Gastrocnemius medialis (tissue), 4 donors: ENCODE measurements around the gene ARVCF.

Experiments used
- CTCF ChIP-seq, 5 experiments: fragments of 450-650 bp in 3 of 5; fragments of 200-600 bp in 2 of 5; sonication (generic) in 2 of 5; IDR thresholded peaks in 4 of 5; conservative IDR thresholded peaks in 1 of 5; 1 replicate in 4 of 5; 2 replicates in 1 of 5; pipeline ENCODE4 v1.5.1; 2016 to 2019; ENCODE audit warnings: antibody characterized with exemption in 5 of 5, mild to moderate bottlenecking in 3 of 5, moderate library complexity in 3 of 5
- POLR2A ChIP-seq, 2 donors: fragments of 450-650 bp; IDR thresholded peaks; one replicate each; pipeline ENCODE4 v1.6.1; 2017; ENCODE audit warnings: antibody characterized with exemption in 2 of 2, mild to moderate bottlenecking in 2 of 2, moderate library complexity in 2 of 2

- TF ChIP-seq CTCF (IDR thresholded peaks at IDR 0.05 in 4 of 5, conservative IDR thresholded peaks at IDR 0.05 in 1 of 5), result no peak
- TF ChIP-seq POLR2A (IDR thresholded peaks at IDR 0.05), result no peak
Measured at GRCh38 chr22:19940536-19941364, 75.9 kb downstream of the ARVCF start.
